GM23338 (cell line): ENCODE results near the gene BAHCC1. TPM values are rescaled to one million over a fixed set of nuclear protein-coding genes. Genes with fewer than 3 reads are reported as not detected.
A peak's percentile ranks its signal among the peaks of the same experiment; 100 is the strongest.

Experiments used
- ATAC-seq: fragments of 200-7000 bp; cut with Tn5 transposase; 3 replicates; pipeline ENCODE4 v1.9.1; 2020
- DNase-seq: peaks from one replicate; pipeline ENCODE4 v3.0.0-alpha.2; 2015; ENCODE audit warnings: low spot score
- H2AFZ ChIP-seq: fragments of 200-600 bp; sonication (generic); 2 replicates; pipeline ENCODE4 v1.8.0; 2016; ENCODE audit warnings: antibody characterized with exemption, mild to moderate bottlenecking, moderate library complexity
- H3F3A ChIP-seq: fragments of 200-600 bp; sonication (generic); replicated peaks from 2 replicates; pipeline ENCODE4 v1.8.0; 2017; ENCODE audit warnings: antibody characterized with exemption, mixed run types, low read depth
- H3K27ac ChIP-seq: fragments of 200-600 bp; sonication (generic); 2 replicates; pipeline ENCODE4 v1.6.1; 2016; ENCODE audit warnings: low read depth
- H3K27me3 ChIP-seq: fragments of 200-600 bp; sonication (generic); 2 replicates; pipeline ENCODE4 v1.8.0; 2016; ENCODE audit warnings: mild to moderate bottlenecking, mixed run types, moderate library complexity; ENCODE audit not compliant: insufficient read depth
- H3K36me3 ChIP-seq: fragments of 200-600 bp; sonication (generic); 2 replicates; pipeline ENCODE4 v1.8.0; 2016; ENCODE audit warnings: mild to moderate bottlenecking; ENCODE audit not compliant: insufficient read depth
- H3K4me1 ChIP-seq: fragments of 200-600 bp; sonication (generic); 2 replicates; pipeline ENCODE4 v1.8.0; 2016; ENCODE audit warnings: mild to moderate bottlenecking, moderate library complexity; ENCODE audit not compliant: insufficient read depth
- H3K4me2 ChIP-seq: fragments of 200-600 bp; sonication (generic); 2 replicates; pipeline ENCODE4 v1.7.1; 2017; ENCODE audit warnings: mixed run types
- H3K4me3 ChIP-seq: fragments of 200-600 bp; sonication (generic); 2 replicates; pipeline ENCODE4 v1.6.1; 2016; ENCODE audit warnings: mixed run types
- H3K79me2 ChIP-seq: fragments of 200-600 bp; sonication (generic); replicated peaks from 2 replicates; pipeline ENCODE4 v1.8.0; 2017; ENCODE audit warnings: mild to moderate bottlenecking; ENCODE audit not compliant: insufficient read depth
- H3K9me2 ChIP-seq: fragments of 200-600 bp; sonication (generic); 2 replicates; pipeline ENCODE4 v1.8.0; 2017; ENCODE audit not compliant: insufficient read depth
- H4K20me1 ChIP-seq: fragments of 200-600 bp; sonication (generic); replicated peaks from 2 replicates; pipeline ENCODE4 v1.8.0; 2017; ENCODE audit warnings: mild to moderate bottlenecking; ENCODE audit not compliant: insufficient read depth
- H3K27ac Mint-ChIP-seq: 2 replicates; pipeline ENCODE4 v1.8.0; 2020; ENCODE audit warnings: inconsistent platforms, mild to moderate bottlenecking, moderate library complexity, mixed read lengths
- H3K27me3 Mint-ChIP-seq: 3 replicates; pipeline ENCODE4 v1.8.0; 2022; ENCODE audit warnings: low read depth, mild to moderate bottlenecking, moderate library complexity, mixed read lengths, inconsistent platforms; ENCODE audit not compliant: insufficient read depth, poor library complexity
- H3K36me3 Mint-ChIP-seq: 3 replicates; pipeline ENCODE4 v1.8.0; 2021; ENCODE audit warnings: low read depth, mild to moderate bottlenecking, inconsistent platforms, moderate library complexity, mixed read lengths
- H3K4me1 Mint-ChIP-seq: 3 replicates; pipeline ENCODE4 v1.8.0; 2020; ENCODE audit warnings: mild to moderate bottlenecking, inconsistent platforms, mixed read lengths
- H3K4me3 Mint-ChIP-seq: 3 replicates; pipeline ENCODE4 v1.8.0; 2021; ENCODE audit warnings: moderate library complexity, mild to moderate bottlenecking, inconsistent platforms, mixed read lengths
- H3K9me3 Mint-ChIP-seq: 3 replicates; pipeline ENCODE4 v1.8.0; 2020; ENCODE audit warnings: moderate library complexity, mild to moderate bottlenecking, inconsistent platforms, mixed read lengths
- EZH2phosphoT487 ChIP-seq: fragments of 200-600 bp; sonication (generic); IDR thresholded peaks from one replicate; pipeline ENCODE4 v1.8.1; 2018; ENCODE audit warnings: antibody characterized with exemption; ENCODE audit not compliant: unreplicated experiment
- NANOG ChIP-seq: IDR thresholded peaks from 2 replicates; pipeline ENCODE4 v1.6.1; 2016; ENCODE audit warnings: antibody characterized with exemption, borderline replicate concordance
- POLR2AphosphoS5 ChIP-seq: IDR thresholded peaks from 2 replicates; pipeline ENCODE4 v1.6.1; 2016; ENCODE audit warnings: antibody characterized with exemption, low read depth
- STAT1 ChIP-seq: IDR thresholded peaks from one replicate; pipeline ENCODE4 v1.6.1; 2016; ENCODE audit warnings: antibody characterized with exemption; ENCODE audit not compliant: unreplicated experiment
- ZNF114 ChIP-seq: fragments of 250-450 bp; sonication (Bioruptor Pico); IDR thresholded peaks from 2 replicates; pipeline ENCODE4 v1.5.0; 2020; ENCODE audit warnings: mild to moderate bottlenecking, moderate library complexity
- microRNA-seq: library from miRNA; unstranded; fragments of <30 nt; microRNA quantifications from one replicate; pipeline ENCODE4, GENCODE V29; 2017
- polyA plus RNA-seq: library from polyadenylated mRNA; unstranded; fragments of >200 nt; fragmentation: Nextera tagmentation; extraction: Ambion mirVana; gene quantifications from 2 replicates; pipeline ENCODE4 v1.2.1, GENCODE V29; 2016
- small RNA-seq: library from RNA; depleted of rRNA; stranded (forward); fragments of <200 nt; gene quantifications from one replicate; pipeline ENCODE3, GENCODE V24; 2014; ENCODE audit warnings: low replicate concordance
- total RNA-seq: library from RNA; depleted of rRNA; stranded (reverse); fragments of >200 nt; shearing (Covaris generic); gene quantifications from 2 replicates; pipeline ENCODE4 v1.2.3, GENCODE V29; 2014; rRNA removed

Gene BAHCC1
- total and polyA plus RNA-seq, 2 experiments from 2014 or later, result 0.24 to 1.1 TPM

DNA sequence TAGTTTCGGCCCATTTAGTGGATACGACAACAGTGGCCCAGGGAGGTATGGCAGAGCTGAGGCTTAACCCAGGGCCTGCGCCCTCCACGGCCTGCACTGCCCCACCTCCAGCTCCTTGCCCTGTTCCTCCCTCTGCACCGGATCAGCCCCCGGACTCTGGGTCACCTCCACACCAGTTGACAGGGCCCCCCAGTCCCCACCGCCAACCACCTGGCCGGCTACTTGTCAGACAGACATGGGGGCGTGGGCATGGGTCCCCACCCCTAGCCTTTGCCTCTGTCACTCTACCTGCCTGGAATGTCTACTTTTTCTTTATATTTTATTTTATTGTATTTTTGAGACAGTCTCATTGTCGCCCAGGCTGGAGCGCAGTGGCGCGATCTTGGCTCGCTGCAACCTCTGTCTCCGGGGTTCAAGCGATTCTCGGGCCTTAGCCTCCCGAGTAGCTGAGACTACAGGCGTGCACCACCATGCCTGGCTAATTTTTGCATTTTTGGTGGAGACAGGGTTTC lies 120.3 kb downstream of the BAHCC1 start:
- peaks cover 20% of the 10 kb centered on the region for H3K4me1 Mint-ChIP-seq
- Histone ChIP-seq H3K27me3 (peaks cover 26% of the 10 kb centered on the region), H3K4me3 (peak overlapping the region; percentile 84), H3F3A (peaks cover 36% of the 10 kb centered on the region), H3K4me1 (peaks cover 21% of the 10 kb centered on the region), H3K4me2 (peak overlapping the region; percentile 78), H3K27ac (0 out of 2 replicates have a peak overlapping the region, but pooled peaks have one; percentile 88), H3K9me2 (no peaks in the 10 kb centered on the region), H4K20me1 (peaks cover 23% of the 10 kb centered on the region), H3K79me2 (peaks cover 37% of the 10 kb centered on the region), H2AFZ (no peak overlapping the region), H3K36me3 (peaks cover 15% of the 10 kb centered on the region)
- H3K9me3 Mint-ChIP-seq, result peaks cover 15% of the 10 kb centered on the region
- TF ChIP-seq ZNF114 (CRISPR knock-in tag) (no peak), POLR2AphosphoS5 (no peak), NANOG (no peak), STAT1 (no peak), EZH2phosphoT487 (no peak)
- DNase-seq (no peak), ATAC-seq (no peak)
- peaks cover 53% of the 10 kb centered on the region for H3K27me3 Mint-ChIP-seq
- peaks cover 18% of the 10 kb centered on the region for H3K36me3 Mint-ChIP-seq
- peak overlapping the region; percentile 87 for H3K4me3 Mint-ChIP-seq
- H3K27ac Mint-ChIP-seq, result peak overlapping the region; percentile 65; the same call in 1 of the 2 replicates

Small RNA genes within 50 kb of the gene (microRNA-seq; reads per million reads assigned to microRNA genes)
- gene MIR3186 (not detected), gene MIR4740 (not detected)

Small RNA genes within 50 kb of the gene (small RNA-seq; reads per million reads assigned to genes)
- not detected for gene MIR3186
- not detected for gene MIR4740

Other genes with a start within 250 kb of the BAHCC1 start
- not detected in 2 replicates for gene PVALEF, start 229.9 kb upstream of the BAHCC1 start, total RNA-seq
- not detected in 2 replicates for gene PVALEF, start 229.9 kb upstream of the BAHCC1 start, polyA plus RNA-seq
- gene AATK, start 229.2 kb upstream of the BAHCC1 start, total RNA-seq, result 2.3 and 5.0 TPM in 2 replicates
- 1.1 and 1.3 TPM in 2 replicates for gene AATK, start 229.2 kb upstream of the BAHCC1 start, polyA plus RNA-seq
- gene CEP131, start 172.5 kb upstream of the BAHCC1 start, total RNA-seq, result 29.0 and 35.5 TPM in 2 replicates
- gene CEP131, start 172.5 kb upstream of the BAHCC1 start, polyA plus RNA-seq, result 26.8 and 29.4 TPM in 2 replicates
- 25.3 and 37.5 TPM in 2 replicates for gene TEPSIN, start 156.4 kb upstream of the BAHCC1 start, total RNA-seq
- 4.4 and 5.5 TPM in 2 replicates for gene TEPSIN, start 156.4 kb upstream of the BAHCC1 start, polyA plus RNA-seq
- 17.9 and 21.5 TPM in 2 replicates for gene NDUFAF8, start 156.1 kb upstream of the BAHCC1 start, total RNA-seq
- 156 and 175 TPM in 2 replicates for gene NDUFAF8, start 156.1 kb upstream of the BAHCC1 start, polyA plus RNA-seq
- 51.7 and 55.8 TPM in 2 replicates for gene SLC38A10, start 100.2 kb upstream of the BAHCC1 start, total RNA-seq
- 17.1 and 18.3 TPM in 2 replicates for gene SLC38A10, start 100.2 kb upstream of the BAHCC1 start, polyA plus RNA-seq
- 4,739 and 4,954 TPM in 2 replicates for gene ACTG1, start 117.3 kb downstream of the BAHCC1 start, total RNA-seq
- gene ACTG1, start 117.3 kb downstream of the BAHCC1 start, polyA plus RNA-seq, result 1,867 and 1,896 TPM in 2 replicates
- 1.6 TPM in 1 of 2 replicates, not detected in the other for gene FSCN2, start 132.9 kb downstream of the BAHCC1 start, total RNA-seq
- 0.13 TPM in 1 of 2 replicates, not detected in the other for gene FSCN2, start 132.9 kb downstream of the BAHCC1 start, polyA plus RNA-seq
- gene FAAP100, start 156.9 kb downstream of the BAHCC1 start, total RNA-seq, result 50.5 and 52.8 TPM in 2 replicates
- 16.0 and 16.2 TPM in 2 replicates for gene FAAP100, start 156.9 kb downstream of the BAHCC1 start, polyA plus RNA-seq
- 54.3 and 79.1 TPM in 2 replicates for gene NPLOC4, start 241.7 kb downstream of the BAHCC1 start, total RNA-seq
- gene NPLOC4, start 241.7 kb downstream of the BAHCC1 start, polyA plus RNA-seq, result 23.0 and 24.1 TPM in 2 replicates
- gene TSPAN10, start 241.7 kb downstream of the BAHCC1 start, total RNA-seq, result 0.31 and 0.66 TPM in 2 replicates
- 1.2 and 1.5 TPM in 2 replicates for gene TSPAN10, start 241.7 kb downstream of the BAHCC1 start, polyA plus RNA-seq